NCI-H524 treated with DMSO at 0.1 percent for 48 hours (cell line): ENCODE measurements around the gene STUB1.
A peak's percentile ranks its signal among the peaks of the same experiment; 100 is the strongest.

Experiments
- DNase-seq: peaks from one replicate; lab custom pipeline; 2025; lab: John Stamatoyannopoulos, UW

STUB1 gene

DNA sequence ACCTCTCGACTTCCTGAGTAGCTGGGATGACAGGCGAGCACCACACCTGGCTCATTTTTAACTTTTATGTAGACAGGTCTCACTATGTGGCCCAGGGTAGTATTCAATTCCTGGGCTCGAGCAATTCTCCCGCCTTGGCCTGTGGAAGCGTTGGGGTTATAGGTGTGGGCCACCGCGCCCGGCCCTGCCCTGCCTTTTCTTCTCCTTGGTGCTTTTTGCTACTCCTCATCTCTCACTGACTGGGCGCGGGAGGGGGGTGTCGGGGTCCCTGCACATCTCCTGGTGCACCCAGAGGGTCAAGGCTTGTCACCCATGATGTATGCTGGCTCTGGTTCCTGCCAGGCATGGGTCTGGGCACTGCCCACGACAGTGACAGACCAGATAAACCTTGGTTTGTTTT lies 35.7 kb upstream of the STUB1 start:
- DNase-seq = no peak

- DNase-seq = no peak
Observed at GRCh38 chr16:645852-646678, 34.1 kb upstream of the STUB1 start.

DNA sequence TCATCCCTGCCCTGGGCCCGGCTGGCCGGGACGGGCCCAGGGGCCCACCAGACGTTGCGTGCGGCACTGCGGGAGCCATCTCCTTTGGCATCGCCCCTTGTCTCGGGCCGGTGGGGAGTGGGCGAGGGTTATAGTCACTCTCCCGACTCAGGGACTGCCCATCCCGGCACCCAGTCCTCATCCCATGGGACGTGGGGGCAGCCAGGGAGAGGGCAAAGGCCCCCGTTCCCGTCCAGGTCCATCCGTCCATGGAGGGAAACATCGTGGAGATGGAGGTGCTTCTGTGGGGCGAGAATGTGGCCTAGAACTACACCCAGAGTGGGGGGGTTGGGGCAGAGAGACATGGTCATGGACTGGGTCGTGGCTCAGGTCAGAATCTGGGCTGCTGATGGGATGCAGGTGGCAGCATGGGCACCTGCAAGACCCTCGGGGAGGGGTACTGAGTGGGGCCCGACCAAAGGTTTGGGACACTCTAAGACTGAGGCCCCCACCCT lies 33.5 kb upstream of the STUB1 start:
- no peak for DNase-seq

- DNase-seq = no peak
Observed at GRCh38 chr16:647173-647902, 32.9 kb upstream of the STUB1 start.

DNA sequence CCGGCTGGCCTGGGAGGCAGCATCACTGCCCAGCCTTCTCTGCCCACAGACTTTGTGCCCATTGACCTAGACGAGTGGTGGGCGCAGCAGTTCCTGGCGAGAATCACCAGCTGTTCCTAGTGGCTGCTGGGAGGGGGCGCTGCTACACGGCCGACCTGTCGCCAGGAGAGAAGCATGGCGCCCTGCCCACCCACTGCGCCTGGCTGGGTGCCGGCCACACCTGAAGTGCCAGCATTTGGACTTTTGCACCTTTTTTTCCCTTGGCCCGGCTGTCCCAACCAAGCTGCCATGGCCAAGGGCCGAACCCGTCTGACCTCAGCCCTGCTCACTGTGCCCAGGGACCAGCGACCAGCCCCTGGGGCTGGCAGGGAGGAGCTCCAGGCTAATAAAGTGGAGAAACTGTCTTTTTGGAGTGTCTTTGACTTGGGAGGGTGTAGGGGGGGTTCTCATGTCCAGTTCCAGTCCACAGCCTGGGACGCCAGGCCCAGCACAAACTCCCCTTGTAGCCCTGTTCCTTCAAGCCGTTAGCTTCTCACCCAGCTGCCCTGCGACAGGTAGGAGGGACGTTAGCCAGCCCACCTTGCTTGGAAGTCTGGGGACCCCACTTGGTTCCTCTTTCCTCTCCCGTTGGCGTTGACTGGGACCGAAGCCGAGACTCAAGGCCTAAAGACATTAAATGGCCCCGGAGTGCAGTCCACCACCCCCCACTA lies 32.0 kb upstream of the STUB1 start:
- DNase-seq = no peak

GRCh38 chr16:648781-649589 lies 31.2 kb upstream of the STUB1 start, which contains the start of gene WDR90:
Gene WDR90, plus strand, starts transcription at chr16:649365. Its CDS starts 52 bp downstream, at chr16:649417.
- peak; percentile 51 for DNase-seq

DNA sequence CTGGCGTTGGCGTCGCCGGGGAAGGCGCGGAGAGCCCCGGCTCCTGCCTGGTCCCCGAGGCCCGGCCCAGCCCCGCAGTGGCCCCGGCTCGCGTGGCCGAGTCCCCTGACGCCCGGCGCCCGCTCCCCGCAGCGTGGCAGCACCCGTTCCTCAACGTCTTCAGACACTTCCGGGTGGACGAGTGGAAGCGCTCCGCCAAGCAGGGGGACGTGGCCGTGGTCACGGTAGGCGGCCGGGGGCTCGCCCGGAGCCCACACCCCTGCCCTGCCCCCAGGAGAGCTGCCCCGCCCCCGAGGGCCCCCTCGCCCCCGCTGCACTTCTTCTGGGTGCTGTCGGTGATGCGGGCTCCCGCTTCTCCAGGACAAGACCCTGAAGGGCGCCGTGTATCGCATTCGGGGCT lies 30.6 kb upstream of the STUB1 start:
- DNase-seq = no peak

GRCh38 chr16:651844-652243 lies 28.4 kb upstream of the STUB1 start:
- no peak for DNase-seq

DNA sequence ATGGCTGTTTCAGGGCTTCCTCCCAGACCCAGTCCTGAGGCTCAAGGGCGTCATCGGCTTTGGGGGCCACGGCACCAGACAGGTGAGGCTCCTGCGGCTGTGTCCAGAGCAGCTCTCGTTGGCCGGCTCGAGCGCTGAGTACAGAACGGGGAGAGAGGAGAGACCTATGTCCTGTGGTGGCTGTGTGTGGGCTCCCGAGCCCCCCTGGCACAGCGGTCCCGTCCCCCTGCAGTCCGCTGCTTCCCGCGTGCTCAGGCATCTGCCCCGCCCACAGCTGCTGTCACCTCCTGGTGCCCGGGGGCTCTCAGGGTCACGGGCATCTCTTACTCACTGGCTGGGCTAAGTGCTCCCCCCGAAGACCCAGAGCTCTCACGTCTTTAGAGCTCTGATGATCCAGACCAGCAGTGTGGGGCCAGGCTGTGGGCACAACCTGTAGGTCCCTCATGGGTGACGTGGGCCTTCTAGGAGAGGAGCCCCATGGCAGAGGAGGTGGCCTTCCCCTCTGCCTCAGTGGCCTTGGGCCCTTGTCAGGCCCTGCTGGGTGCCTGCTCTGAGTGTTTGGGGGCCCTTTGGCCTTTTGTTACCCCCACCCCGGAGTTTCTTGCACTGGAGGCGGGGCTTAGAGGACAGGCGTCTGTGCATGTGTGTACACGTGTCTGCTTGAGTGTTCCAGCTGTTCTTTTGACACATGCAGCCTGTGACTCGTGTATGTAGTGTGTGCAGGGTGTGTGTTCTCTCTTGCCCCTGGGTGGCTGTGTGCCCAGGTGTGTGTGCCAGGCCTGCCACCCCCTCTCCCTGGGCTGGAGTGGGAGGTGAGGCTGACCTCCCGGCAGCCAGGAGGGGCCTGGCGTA lies 27.5 kb upstream of the STUB1 start:
- no peak for DNase-seq

- DNase-seq = no peak
Observed at GRCh38 chr16:654034-654433, 26.2 kb upstream of the STUB1 start.

DNA sequence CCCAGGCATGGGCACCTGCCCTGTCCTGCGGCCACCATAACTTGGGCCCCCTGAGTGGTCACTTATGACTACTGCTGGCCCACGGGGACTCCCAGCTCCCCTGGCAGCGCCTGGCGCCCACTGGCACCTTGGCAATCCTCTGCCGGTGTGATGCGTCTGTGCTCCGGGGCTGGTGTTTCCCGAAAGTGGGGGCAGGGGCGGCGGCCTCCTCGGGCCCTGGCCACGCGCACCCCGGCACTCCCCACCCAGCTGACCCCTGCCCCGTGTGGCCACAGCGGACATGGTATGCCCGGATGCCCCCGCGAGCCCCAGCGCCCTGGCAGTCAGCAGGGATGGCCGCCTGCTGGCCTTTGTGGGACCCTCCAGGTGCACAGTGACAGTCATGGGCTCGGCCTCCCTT lies 22.7 kb upstream of the STUB1 start:
- DNase-seq = no peak

GRCh38 chr16:658679-659571 lies 21.3 kb upstream of the STUB1 start:
- no peak for DNase-seq

GRCh38 chr16:659618-660017 lies 20.6 kb upstream of the STUB1 start:
- no peak for DNase-seq

- no peak for DNase-seq
Observed at GRCh38 chr16:660132-660458, 20.1 kb upstream of the STUB1 start.

GRCh38 chr16:660459-661183 lies 19.6 kb upstream of the STUB1 start:
- no peak for DNase-seq

DNA sequence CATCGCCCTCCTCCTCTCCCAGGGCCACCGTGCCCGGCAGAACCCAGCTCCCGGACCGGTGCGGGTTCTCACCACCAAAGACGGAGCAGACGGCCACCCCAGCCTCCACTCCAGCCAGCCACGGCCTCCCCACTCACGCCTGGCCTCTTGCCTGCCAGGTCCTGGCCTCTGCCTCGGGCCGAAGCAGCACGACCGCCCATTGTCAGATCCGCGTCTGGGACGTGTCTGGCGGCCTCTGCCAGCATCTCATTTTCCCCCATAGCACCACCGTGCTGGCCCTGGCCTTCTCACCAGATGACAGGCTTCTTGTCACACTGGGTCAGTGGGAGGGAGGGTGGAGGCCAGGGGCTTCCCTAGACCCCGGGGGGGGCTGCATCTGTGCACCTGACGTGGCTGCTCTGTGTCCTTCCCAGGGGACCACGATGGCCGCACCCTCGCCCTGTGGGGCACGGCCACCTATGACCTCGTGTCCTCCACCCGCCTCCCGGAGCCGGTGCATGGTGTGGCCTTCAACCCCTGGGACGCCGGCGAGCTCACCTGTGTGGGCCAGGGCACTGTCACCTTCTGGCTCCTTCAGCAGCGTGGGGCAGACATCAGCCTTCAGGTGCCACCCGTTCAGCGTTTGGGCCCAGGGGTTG lies 18.9 kb upstream of the STUB1 start:
- no peak for DNase-seq

GRCh38 chr16:662095-662494 lies 18.1 kb upstream of the STUB1 start:
- DNase-seq = no peak

DNA sequence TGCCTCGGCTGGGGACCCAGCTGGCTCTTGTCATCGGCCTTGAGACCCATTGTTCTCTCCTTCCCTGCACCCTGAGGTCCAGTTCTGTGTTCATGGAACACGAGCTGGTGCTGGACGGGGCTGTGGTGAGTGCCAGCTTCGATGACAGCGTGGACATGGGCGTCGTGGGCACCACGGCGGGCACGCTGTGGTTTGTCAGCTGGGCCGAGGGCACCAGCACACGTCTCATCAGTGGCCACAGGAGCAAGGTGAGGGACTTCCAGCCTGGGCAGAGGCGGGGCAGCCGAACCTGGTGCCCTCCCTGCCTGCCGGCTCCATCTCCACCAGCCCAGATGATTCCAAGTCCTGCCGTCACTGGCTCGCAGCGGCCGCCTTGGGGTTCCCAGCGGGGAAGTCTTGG lies 17.6 kb upstream of the STUB1 start:
- DNase-seq = no peak

DNA sequence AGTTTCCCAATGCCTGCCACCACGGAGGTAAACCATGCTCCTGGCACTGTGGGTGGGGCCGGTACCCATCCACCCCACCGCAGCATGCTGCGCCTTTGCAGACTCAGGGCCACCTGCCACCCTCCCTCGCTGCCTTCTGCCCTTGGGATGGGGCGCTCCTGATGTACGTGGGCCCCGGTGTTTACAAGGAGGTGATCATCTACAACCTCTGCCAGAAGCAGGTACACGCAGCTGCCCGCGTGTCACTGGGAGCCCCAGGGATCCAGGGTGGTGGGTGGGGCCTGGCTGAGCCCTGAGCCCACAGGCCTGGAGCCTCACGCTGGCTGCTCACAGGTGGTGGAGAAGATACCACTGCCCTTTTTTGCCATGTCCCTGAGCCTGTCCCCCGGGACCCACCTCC lies 13.6 kb upstream of the STUB1 start:
- DNase-seq = no peak
